GM12801 (cell line): Measurements from ENCODE around the gene CASP10.

Source experiments
- TF ChIP-seq, protein P1 (sequence below): IDR thresholded peaks from one replicate; pipeline ENCODE4 v1.5.1; 2011; ENCODE audit warnings: control low read depth; ENCODE audit not compliant: insufficient read length; ENCODE audit errors: extremely low read depth

Gene CASP10

DNA sequence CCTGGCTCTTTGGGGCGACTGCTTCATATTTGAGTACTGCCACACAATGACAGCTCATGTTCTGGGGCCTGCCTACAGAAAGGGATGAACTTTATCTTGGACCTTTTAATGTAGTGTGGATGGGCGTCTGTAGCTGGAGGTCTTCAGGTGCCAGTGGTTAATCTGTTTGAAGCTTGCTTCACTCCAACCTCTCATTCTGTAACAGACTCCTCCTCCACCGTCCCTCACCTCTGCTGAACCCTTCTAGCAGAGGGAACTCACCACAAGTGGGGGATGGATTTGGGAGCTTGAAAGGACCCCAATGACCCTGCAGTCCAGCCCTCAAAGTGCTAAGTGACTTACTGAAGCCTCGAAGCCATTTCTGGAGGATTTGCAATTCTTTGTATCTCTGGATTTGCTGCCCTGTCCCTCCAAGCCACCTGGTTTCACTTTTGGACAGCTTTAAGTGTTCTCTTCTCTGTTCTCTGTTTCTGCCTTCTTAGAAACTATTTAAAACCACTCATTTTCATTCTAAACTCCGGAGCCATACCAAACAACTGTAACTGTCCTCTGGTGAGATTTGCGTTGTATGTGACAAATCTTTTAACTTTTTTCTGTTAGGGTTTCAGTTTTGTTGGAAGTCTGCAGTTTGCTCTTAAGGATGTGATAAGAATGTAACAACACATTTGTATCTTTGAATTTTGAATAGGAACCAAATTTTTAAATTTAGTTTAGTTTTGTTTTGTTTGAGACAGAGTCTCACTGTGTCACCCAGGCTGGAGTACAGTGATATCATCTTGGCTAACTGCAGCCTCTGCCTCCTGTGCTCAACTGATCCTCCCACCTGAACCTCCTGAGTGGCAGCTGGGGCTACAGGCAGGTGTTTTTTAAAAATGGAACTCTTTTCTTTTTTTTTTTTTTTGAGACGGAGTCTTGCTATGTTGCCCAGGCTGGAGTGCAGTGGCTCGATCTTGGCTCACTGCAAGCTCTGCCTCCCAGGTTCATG lies 40.4 kb downstream of the CASP10 start:
- TF ChIP-seq, protein P1, sequence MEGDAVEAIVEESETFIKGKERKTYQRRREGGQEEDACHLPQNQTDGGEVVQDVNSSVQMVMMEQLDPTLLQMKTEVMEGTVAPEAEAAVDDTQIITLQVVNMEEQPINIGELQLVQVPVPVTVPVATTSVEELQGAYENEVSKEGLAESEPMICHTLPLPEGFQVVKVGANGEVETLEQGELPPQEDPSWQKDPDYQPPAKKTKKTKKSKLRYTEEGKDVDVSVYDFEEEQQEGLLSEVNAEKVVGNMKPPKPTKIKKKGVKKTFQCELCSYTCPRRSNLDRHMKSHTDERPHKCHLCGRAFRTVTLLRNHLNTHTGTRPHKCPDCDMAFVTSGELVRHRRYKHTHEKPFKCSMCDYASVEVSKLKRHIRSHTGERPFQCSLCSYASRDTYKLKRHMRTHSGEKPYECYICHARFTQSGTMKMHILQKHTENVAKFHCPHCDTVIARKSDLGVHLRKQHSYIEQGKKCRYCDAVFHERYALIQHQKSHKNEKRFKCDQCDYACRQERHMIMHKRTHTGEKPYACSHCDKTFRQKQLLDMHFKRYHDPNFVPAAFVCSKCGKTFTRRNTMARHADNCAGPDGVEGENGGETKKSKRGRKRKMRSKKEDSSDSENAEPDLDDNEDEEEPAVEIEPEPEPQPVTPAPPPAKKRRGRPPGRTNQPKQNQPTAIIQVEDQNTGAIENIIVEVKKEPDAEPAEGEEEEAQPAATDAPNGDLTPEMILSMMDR, result no peak

DNA sequence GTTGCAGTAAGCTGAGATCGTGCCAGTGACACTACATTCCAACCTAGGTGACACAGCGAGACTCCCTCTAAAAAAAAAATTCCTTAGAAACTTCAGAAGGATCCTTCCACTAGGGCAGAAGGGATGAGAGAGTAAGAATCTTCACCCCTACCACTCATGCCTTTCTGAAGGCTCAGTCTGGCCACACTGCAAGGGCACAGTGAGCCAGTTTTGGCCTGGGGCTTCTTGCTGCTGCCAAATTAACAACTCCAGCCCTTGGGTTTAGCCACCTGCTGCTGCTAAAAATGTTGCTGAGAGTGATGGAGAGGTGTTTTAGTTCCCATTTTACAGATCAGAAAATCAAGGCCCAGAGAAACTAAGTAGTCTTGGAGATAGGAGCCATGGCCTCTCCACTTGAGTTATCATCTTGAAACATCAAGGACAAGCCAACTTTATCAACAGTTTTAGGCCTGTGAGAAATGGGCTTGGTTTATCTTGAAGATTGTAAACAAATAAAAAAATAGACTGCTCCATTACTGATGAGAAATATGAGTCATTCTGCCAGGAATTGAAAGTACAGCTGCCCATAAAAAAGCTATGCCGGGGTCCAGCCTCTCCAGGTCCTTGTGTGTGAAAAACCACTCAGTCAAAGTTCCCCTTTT lies 45.5 kb downstream of the CASP10 start:
- TF ChIP-seq, protein P1, result no peak

DNA sequence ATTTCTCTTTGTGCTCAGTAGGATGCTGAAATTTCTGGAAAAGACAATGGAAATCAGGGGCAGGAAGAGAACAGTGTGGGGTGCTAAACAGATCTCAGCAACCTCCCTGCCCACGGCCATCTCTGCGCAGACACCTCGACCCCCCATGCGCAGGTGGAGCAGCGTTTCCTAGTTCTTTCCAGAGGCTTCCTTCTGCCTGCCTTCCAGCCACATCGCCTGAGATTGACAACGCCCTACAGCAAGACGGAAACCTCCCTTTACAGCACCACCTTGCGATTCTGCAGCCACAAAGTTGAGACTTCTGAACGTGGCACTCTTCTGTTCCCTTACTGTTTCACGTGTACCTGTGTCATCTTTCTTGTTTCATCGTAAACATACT lies 46.0 kb downstream of the CASP10 start:
- TF ChIP-seq, protein P1, result no peak

DNA sequence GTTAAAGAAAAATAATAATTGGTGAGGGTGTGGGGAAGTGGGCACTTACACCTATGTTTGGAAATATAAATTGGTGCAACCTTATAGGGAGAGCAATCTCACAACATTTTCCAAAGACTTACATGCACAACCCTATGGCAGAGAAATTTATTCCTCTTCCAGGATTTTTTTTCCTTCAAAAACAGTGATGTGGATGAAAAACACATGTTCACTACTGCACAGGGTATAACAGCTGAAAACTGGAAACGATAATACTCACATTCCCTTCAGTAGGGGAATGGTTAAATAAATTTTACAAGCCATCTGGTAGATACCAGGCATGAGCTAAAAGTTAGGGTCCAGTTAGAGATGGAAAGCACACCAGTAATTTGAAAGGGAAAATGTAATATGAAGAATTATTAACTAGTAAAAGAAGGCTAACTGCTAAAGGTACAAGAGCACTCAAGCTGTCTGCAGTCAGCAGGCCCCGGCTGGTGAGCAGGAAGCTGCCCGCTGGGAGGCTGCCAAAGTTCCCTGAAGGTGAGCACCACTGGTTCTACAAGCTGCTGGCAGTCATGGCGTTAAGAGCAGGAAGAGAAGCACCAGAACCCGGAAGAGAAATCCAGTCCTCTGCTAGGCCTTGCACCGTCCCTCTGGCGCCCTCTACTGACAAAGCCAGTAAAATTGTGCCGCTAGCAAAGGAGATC lies 49.0 kb downstream of the CASP10 start:
- TF ChIP-seq, protein P1, result peak; percentile 94

DNA sequence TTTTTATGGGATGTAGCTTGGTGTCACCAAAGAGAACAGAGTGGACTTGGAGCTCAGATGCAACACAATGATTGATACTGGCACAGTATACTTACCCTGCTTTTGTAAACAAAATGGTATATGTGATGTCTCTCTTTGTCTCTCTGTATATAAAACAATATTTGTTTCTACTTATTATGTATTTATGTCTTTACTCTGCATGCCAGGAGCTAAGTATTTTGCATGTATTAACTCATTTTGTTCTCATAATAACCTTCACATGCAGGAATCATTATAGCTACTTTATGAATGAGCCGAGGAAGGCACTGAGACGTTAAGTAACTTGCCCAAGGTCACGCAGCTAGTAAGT lies 49.5 kb downstream of the CASP10 start:
- TF ChIP-seq, protein P1, result no peak

DNA sequence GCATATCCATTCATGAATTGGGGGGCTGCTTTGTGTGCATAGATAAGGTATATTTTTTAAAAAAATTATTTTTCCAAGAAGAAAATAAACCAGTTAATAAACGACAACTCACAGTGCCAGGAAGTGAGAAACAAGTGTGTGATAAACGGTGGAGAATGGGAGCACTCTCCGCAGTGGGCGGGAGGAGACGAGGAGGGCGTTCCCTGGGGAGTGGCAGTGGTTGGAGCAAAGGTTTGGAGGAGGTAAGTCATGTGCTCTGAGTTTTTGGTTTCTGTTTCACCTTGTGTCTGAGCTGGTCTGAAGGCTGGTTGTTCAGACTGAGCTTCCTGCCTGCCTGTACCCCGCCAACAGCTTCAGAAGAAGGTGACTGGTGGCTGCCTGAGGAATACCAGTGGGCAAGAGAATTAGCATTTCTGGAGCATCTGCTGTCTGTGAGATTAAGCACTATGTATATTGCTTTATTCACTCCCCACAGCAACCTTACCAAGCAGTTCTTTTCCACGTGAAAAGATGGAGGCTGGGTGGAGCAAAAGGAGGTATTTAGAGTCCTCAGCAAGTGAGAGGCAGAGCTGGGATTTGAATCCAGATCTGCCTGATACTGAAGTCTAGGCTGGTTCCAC lies 50.4 kb downstream of the CASP10 start:
- TF ChIP-seq, protein P1, result no peak
